Measurements from ENCODE around the gene KCNC4. TPM values are rescaled to one million over a fixed set of nuclear protein-coding genes. Genes with fewer than 3 reads are reported as not detected.

Gene KCNC4
- polyA plus RNA-seq, 2 of the 4 experiments (the other 2 are of a cell fraction): 1.1 to 2.4 TPM

DNA sequence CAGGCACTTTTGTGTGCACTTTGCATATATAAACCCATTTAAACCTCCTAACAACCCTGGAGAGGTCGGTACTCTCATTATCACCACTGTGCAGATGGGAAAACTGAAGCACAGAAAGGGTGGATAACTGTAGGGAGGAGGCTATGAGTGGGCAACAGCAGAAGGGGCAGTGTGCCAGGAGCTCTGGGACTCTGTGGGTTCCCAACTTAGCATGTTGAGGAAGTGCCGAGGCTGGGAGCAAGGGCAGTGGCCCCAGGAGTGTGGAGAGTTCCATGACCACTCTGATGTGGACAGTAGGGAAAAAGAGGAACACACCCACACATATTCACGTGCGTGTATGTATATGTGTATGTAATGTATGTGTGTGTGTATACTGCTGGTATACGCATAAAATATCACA lies 25.7 kb upstream of the KCNC4 start:
- WGBS (ENCODE audit: missing lambda C conversion rate): 74% methylated on average over 5 of the region's 5 CpGs
- H3K9me3 ChIP-seq: no peaks in the 10 kb centered on the region
- ChIA-PET POLR2A (no interaction called here), CTCF (interaction anchor here (3.3 kb wide), 1 partner anchor 23 kb away, joined by 12 read pairs; no protein-coding TSS in a partner anchor)
- H3K4me1 ChIP-seq: no peaks in the 10 kb centered on the region
- TF ChIP-seq, protein P1, sequence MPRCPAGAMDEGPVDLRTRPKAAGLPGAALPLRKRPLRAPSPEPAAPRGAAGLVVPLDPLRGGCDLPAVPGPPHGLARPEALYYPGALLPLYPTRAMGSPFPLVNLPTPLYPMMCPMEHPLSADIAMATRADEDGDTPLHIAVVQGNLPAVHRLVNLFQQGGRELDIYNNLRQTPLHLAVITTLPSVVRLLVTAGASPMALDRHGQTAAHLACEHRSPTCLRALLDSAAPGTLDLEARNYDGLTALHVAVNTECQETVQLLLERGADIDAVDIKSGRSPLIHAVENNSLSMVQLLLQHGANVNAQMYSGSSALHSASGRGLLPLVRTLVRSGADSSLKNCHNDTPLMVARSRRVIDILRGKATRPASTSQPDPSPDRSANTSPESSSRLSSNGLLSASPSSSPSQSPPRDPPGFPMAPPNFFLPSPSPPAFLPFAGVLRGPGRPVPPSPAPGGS (IDR thresholded peaks at IDR 0.05): no peak
- TF ChIP-seq RCOR1 (IDR thresholded peaks at IDR 0.05; ENCODE audit: low read depth, low read length) (no peak), BHLHE40 (IDR thresholded peaks at IDR 0.05; ENCODE audit: low read depth, low read length) (no peak), POLR2AphosphoS2 (conservative IDR thresholded peaks at IDR 0.05; ENCODE audit: low read length) (no peak), PHF8 (IDR thresholded peaks at IDR 0.05; ENCODE audit: borderline replicate concordance, low read depth) (no peak)
- H3K27ac ChIP-seq: no peak overlapping the region
- no peak overlapping the region for H3K4me3 ChIP-seq
- no peak overlapping the region for H3K4me2 ChIP-seq
- no peak for ATAC-seq
- DNase-seq (ENCODE audit: low read depth in 1 of 2, low spot score in 1 of 2): no peak
- FAIRE-seq: no peak

DNA sequence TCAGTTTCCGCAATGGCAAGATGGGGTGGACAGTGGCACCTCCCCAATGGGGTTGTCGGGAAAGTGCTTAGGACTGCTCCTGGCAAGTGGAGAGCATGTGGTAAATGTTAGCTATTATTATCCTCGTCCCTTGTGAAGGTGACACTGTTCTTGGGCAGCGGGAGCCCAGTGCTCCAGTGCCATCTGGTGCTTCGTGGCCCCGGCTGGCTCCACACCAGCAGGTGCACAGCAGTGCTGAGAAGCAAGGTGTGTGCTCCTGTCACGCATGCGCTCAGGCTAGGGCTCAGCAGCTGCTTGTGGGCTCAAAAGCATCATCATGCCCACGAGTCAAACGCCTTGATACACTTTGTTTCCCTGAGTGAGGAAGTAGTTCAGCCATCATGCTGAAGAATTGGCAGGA lies 24.9 kb upstream of the KCNC4 start:
- 59% methylated on average over 8 of the region's 10 CpGs for WGBS (ENCODE audit: missing lambda C conversion rate)
- FAIRE-seq: no peak
- TF ChIP-seq HDAC2 (IDR thresholded peaks at IDR 0.05) (no peak), HOXB13 (CRISPR knock-in tag; IDR thresholded peaks at IDR 0.05; ENCODE audit: low read depth) (no peak), ZNF302 (CRISPR knock-in tag; IDR thresholded peaks at IDR 0.05) (no peak), FOXS1 (CRISPR knock-in tag; IDR thresholded peaks at IDR 0.05) (no peak), POLR2AphosphoS2 (conservative IDR thresholded peaks at IDR 0.05; ENCODE audit: low read length) (no peak), GATA3 (IDR thresholded peaks at IDR 0.05; ENCODE audit: borderline replicate concordance) (no peak), BHLHE40 (IDR thresholded peaks at IDR 0.05; ENCODE audit: low read depth, low read length) (no peak), RFX5 (IDR thresholded peaks at IDR 0.05) (no peak), CBX2 (IDR thresholded peaks at IDR 0.05; ENCODE audit: borderline replicate concordance, low read depth) (no peak), CHD4 (IDR thresholded peaks at IDR 0.05; ENCODE audit: borderline replicate concordance) (no peak)
- TF ChIP-seq, protein P2, sequence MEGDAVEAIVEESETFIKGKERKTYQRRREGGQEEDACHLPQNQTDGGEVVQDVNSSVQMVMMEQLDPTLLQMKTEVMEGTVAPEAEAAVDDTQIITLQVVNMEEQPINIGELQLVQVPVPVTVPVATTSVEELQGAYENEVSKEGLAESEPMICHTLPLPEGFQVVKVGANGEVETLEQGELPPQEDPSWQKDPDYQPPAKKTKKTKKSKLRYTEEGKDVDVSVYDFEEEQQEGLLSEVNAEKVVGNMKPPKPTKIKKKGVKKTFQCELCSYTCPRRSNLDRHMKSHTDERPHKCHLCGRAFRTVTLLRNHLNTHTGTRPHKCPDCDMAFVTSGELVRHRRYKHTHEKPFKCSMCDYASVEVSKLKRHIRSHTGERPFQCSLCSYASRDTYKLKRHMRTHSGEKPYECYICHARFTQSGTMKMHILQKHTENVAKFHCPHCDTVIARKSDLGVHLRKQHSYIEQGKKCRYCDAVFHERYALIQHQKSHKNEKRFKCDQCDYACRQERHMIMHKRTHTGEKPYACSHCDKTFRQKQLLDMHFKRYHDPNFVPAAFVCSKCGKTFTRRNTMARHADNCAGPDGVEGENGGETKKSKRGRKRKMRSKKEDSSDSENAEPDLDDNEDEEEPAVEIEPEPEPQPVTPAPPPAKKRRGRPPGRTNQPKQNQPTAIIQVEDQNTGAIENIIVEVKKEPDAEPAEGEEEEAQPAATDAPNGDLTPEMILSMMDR (IDR thresholded peaks at IDR 0.05): no peak
- TF ChIP-seq, protein P3, sequence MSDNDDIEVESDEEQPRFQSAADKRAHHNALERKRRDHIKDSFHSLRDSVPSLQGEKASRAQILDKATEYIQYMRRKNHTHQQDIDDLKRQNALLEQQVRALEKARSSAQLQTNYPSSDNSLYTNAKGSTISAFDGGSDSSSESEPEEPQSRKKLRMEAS (IDR thresholded peaks at IDR 0.05): no peak
- DNase-seq (ENCODE audit: low read depth in 1 of 2, low spot score in 1 of 2): no peak
- POLR2A ChIA-PET: no interaction called here
- Histone ChIP-seq H3K9me3 (no peaks in the 10 kb centered on the region), H3K4me3 (no peak overlapping the region), H3K4me2 (no peak overlapping the region), H3K4me1 (no peaks in the 10 kb centered on the region), H3K27ac (no peak overlapping the region)
- ATAC-seq: no peak
- CTCF ChIA-PET: interaction anchor here (0.6 to 3.3 kb wide), 4 partner anchors 12 to 275 kb away, joined by 3 to 16 read pairs (median 8); no protein-coding TSS in a partner anchor

DNA sequence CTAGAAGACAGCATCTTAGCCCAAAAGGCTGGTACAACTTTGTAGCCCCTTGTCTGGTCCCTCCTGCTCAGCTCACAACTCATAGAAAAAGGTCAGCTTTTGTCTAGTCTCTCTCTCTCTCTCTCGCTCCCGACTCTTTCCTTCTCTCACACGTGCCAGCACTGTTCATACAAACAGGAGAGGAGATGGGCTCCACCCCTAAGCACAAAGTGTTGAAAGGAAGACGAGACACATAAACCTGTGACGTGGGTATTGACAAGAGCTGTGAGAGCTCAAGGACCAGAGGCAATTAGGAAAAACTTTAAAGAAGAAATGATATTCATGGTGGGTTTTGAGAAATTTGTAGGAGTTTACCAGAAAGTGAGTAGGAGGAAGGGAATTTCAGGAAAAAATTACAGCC lies 23.6 kb upstream of the KCNC4 start:
- DNase-seq (ENCODE audit: low read depth in 1 of 2, low spot score in 1 of 2): no peak
- H3K4me2 ChIP-seq: no peak overlapping the region
- TF ChIP-seq, protein P3 (IDR thresholded peaks at IDR 0.05): no peak
- TF ChIP-seq TP53 (CRISPR knock-in tag; IDR thresholded peaks at IDR 0.05) (no peak), MAZ (IDR thresholded peaks at IDR 0.05; ENCODE audit: borderline replicate concordance, low read depth, low read length) (no peak), SMC3 (IDR thresholded peaks at IDR 0.05) (no peak), EP300 (IDR thresholded peaks at IDR 0.05) (no peak), MAFK (IDR thresholded peaks at IDR 0.05; ENCODE audit: partially characterized antibody) (no peak), NPAS2 (CRISPR knock-in tag; IDR thresholded peaks at IDR 0.05; ENCODE audit: borderline replicate concordance) (no peak)
- TF ChIP-seq, protein P4, sequence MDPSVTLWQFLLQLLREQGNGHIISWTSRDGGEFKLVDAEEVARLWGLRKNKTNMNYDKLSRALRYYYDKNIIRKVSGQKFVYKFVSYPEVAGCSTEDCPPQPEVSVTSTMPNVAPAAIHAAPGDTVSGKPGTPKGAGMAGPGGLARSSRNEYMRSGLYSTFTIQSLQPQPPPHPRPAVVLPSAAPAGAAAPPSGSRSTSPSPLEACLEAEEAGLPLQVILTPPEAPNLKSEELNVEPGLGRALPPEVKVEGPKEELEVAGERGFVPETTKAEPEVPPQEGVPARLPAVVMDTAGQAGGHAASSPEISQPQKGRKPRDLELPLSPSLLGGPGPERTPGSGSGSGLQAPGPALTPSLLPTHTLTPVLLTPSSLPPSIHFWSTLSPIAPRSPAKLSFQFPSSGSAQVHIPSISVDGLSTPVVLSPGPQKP (IDR thresholded peaks at IDR 0.05; ENCODE audit: low read depth, low read length): no peak
- TF ChIP-seq, protein P1 (IDR thresholded peaks at IDR 0.05): no peak
- TF ChIP-seq, protein P5, sequence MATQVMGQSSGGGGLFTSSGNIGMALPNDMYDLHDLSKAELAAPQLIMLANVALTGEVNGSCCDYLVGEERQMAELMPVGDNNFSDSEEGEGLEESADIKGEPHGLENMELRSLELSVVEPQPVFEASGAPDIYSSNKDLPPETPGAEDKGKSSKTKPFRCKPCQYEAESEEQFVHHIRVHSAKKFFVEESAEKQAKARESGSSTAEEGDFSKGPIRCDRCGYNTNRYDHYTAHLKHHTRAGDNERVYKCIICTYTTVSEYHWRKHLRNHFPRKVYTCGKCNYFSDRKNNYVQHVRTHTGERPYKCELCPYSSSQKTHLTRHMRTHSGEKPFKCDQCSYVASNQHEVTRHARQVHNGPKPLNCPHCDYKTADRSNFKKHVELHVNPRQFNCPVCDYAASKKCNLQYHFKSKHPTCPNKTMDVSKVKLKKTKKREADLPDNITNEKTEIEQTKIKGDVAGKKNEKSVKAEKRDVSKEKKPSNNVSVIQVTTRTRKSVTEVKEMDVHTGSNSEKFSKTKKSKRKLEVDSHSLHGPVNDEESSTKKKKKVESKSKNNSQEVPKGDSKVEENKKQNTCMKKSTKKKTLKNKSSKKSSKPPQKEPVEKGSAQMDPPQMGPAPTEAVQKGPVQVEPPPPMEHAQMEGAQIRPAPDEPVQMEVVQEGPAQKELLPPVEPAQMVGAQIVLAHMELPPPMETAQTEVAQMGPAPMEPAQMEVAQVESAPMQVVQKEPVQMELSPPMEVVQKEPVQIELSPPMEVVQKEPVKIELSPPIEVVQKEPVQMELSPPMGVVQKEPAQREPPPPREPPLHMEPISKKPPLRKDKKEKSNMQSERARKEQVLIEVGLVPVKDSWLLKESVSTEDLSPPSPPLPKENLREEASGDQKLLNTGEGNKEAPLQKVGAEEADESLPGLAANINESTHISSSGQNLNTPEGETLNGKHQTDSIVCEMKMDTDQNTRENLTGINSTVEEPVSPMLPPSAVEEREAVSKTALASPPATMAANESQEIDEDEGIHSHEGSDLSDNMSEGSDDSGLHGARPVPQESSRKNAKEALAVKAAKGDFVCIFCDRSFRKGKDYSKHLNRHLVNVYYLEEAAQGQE (IDR thresholded peaks at IDR 0.05): no peak

More for the DNA sequence above, 23.6 kb upstream of the KCNC4 start:
- FAIRE-seq (no peak), ATAC-seq (no peak)
- POLR2A ChIA-PET: no interaction called here
- Histone ChIP-seq H3K4me3 (no peak overlapping the region), H3K27ac (no peak overlapping the region), H3K4me1 (no peaks in the 10 kb centered on the region), H3K9me3 (no peaks in the 10 kb centered on the region)
- WGBS (ENCODE audit: missing lambda C conversion rate): 24% methylated on average over 5 of the region's 5 CpGs
- CTCF ChIA-PET: interaction anchor here (1.3 to 3.3 kb wide), 4 partner anchors 10 to 274 kb away, joined by 3 to 16 read pairs (median 9); no protein-coding TSS in a partner anchor

Data from A549 (cell line).